Testis (tissue), 2 donors: ENCODE measurements around the gene KDM5B.

ENCODE experiments used
- POLR2A ChIP-seq: fragments of 450-650 bp; IDR thresholded peaks from one replicate; pipeline ENCODE4 v1.6.1; 2017; ENCODE audit warnings: antibody characterized with exemption, mild to moderate bottlenecking, moderate library complexity
- TF ChIP-seq, protein P1 (sequence below), 3 experiments: fragments of 450-650 bp in 2 of 3; fragments of 200-600 bp in 1 of 3; sonication (generic) in 1 of 3; IDR thresholded peaks; one replicate each; pipeline ENCODE4 v1.5.1; 2016 to 2019; ENCODE audit warnings: antibody characterized with exemption in 3 of 3, mild to moderate bottlenecking in 2 of 3, moderate library complexity in 1 of 3

DNA sequence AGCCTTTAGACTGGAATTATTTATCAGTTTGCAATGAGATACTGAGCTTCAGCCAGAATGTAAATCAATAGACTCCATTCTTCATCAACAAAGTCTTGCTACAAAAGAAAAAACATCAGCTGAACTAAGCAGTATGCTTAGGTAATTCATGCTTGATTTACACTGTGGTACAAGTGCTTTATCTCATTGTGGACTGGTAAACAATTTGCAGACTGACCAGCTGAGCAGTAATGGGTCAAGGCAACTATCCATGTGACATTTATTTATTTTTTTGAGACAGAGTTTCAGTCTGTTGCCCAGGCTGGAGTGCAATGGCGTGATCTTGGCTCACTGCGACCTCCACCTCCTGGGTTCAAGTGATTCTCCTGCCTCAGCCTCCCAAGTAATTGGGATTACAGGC is 58.2 kb downstream of the KDM5B start:
- TF ChIP-seq, protein P1, sequence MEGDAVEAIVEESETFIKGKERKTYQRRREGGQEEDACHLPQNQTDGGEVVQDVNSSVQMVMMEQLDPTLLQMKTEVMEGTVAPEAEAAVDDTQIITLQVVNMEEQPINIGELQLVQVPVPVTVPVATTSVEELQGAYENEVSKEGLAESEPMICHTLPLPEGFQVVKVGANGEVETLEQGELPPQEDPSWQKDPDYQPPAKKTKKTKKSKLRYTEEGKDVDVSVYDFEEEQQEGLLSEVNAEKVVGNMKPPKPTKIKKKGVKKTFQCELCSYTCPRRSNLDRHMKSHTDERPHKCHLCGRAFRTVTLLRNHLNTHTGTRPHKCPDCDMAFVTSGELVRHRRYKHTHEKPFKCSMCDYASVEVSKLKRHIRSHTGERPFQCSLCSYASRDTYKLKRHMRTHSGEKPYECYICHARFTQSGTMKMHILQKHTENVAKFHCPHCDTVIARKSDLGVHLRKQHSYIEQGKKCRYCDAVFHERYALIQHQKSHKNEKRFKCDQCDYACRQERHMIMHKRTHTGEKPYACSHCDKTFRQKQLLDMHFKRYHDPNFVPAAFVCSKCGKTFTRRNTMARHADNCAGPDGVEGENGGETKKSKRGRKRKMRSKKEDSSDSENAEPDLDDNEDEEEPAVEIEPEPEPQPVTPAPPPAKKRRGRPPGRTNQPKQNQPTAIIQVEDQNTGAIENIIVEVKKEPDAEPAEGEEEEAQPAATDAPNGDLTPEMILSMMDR (IDR thresholded peaks at IDR 0.05), result no peak
- TF ChIP-seq POLR2A, result no peak
